Smooth muscle cell (in vitro differentiated cells): ENCODE measurements around the gene CCNC. TPM values are rescaled to one million over a fixed set of nuclear protein-coding genes. Genes with fewer than 3 reads are reported as not detected.

Experiments
- DNase-seq: peaks from one replicate; lab custom pipeline; 2025; ENCODE audit not compliant: unreplicated experiment; lab: John Stamatoyannopoulos, UW
- H2AFZ ChIP-seq: fragments of 200-600 bp; sonication (generic); 2 replicates; pipeline ENCODE4 v1.6.0; 2016; ENCODE audit warnings: antibody characterized with exemption, low read depth, mild to moderate bottlenecking
- H3F3A ChIP-seq: fragments of 200-600 bp; sonication (generic); 2 replicates; pipeline ENCODE4 v1.6.0; 2017; ENCODE audit warnings: antibody characterized with exemption, low read depth
- H3K27ac ChIP-seq: fragments of 200-600 bp; sonication (generic); 2 replicates; pipeline ENCODE4 v1.5.1; 2016; ENCODE audit warnings: low read depth, mild to moderate bottlenecking
- H3K27me3 ChIP-seq: fragments of 200-600 bp; sonication (generic); 2 replicates; pipeline ENCODE4 v1.6.1; 2016; ENCODE audit warnings: low read depth, mild to moderate bottlenecking
- H3K36me3 ChIP-seq: fragments of 200-600 bp; sonication (generic); 2 replicates; pipeline ENCODE4 v1.5.1; 2016; ENCODE audit warnings: low read depth
- H3K4me1 ChIP-seq: fragments of 200-600 bp; sonication (generic); 2 replicates; pipeline ENCODE4 v1.5.1; 2016; ENCODE audit warnings: low read depth
- H3K4me2 ChIP-seq: fragments of 200-600 bp; sonication (generic); 2 replicates; pipeline ENCODE4 v1.6.0; 2016; ENCODE audit warnings: mild to moderate bottlenecking
- H3K4me3 ChIP-seq: fragments of 200-600 bp; sonication (generic); 2 replicates; pipeline ENCODE4 v1.5.1; 2016; ENCODE audit warnings: mild to moderate bottlenecking
- H3K79me2 ChIP-seq: fragments of 200-600 bp; sonication (generic); 2 replicates; pipeline ENCODE4 v1.6.0; 2016; ENCODE audit warnings: low read depth, mild to moderate bottlenecking
- H3K9ac ChIP-seq: fragments of 200-600 bp; sonication (generic); 2 replicates; pipeline ENCODE4 v1.6.0; 2016; ENCODE audit warnings: low read depth
- H3K9me3 ChIP-seq: fragments of 200-600 bp; sonication (generic); replicated peaks from 2 replicates; pipeline ENCODE4 v1.5.1; 2016; ENCODE audit warnings: low read depth
- H4K20me1 ChIP-seq: fragments of 200-600 bp; sonication (generic); 2 replicates; pipeline ENCODE4 v1.6.0; 2016; ENCODE audit warnings: low read depth
- WGBS: methylation state at CpG from one replicate; pipeline ENCODE4 v1.1.7; 2016; ENCODE audit warnings: low lambda C conversion rate; 5-methylcytosine and 5-hydroxymethylcytosine counted together
- polyA plus RNA-seq: library from polyadenylated mRNA; unstranded; fragments of >200 nt; fragmentation: Nextera tagmentation; extraction: Ambion mirVana; gene quantifications from 2 replicates; pipeline ENCODE4 v1.2.1, GENCODE V29; 2016
- total RNA-seq: library from RNA; depleted of rRNA; stranded (reverse); fragments of >200 nt; gene quantifications from 2 replicates; pipeline ENCODE4 v1.2.3, GENCODE V29; 2014
- TF ChIP-seq, protein P1 (sequence below): fragments of 200-600 bp; sonication (generic); IDR thresholded peaks from 2 replicates; pipeline ENCODE4 v1.5.1; 2017; ENCODE audit warnings: borderline replicate concordance, mild to moderate bottlenecking, antibody characterized with exemption; ENCODE audit not compliant: insufficient read depth, poor library complexity, severe bottlenecking

CCNC gene
- total and polyA plus RNA-seq, 2 experiments from 2014 or later, result 53.8 to 67.7 TPM

- H3K4me3 ChIP-seq, result no peak overlapping the region
- no peak overlapping the region for H3K4me2 ChIP-seq
- H3K9ac ChIP-seq, result no peak overlapping the region
- no peak overlapping the region for H3K27ac ChIP-seq
- peaks cover 71% of the 10 kb centered on the region for H3K79me2 ChIP-seq
- peaks cover 11% of the 10 kb centered on the region for H3K36me3 ChIP-seq
- 96% methylated on average over 4 of the region's 4 CpGs for whole genome bisulfite sequencing
- no peaks in the 10 kb centered on the region for H3K27me3 ChIP-seq
- no peak overlapping the region for H2AFZ ChIP-seq
- no peaks in the 10 kb centered on the region for H3K9me3 ChIP-seq
- DNase-seq, result no peak
- H3K4me1 ChIP-seq, result no peaks in the 10 kb centered on the region
- peaks cover 69% of the 10 kb centered on the region for H4K20me1 ChIP-seq
- H3F3A ChIP-seq, result no peaks in the 10 kb centered on the region
- TF ChIP-seq, protein P1, sequence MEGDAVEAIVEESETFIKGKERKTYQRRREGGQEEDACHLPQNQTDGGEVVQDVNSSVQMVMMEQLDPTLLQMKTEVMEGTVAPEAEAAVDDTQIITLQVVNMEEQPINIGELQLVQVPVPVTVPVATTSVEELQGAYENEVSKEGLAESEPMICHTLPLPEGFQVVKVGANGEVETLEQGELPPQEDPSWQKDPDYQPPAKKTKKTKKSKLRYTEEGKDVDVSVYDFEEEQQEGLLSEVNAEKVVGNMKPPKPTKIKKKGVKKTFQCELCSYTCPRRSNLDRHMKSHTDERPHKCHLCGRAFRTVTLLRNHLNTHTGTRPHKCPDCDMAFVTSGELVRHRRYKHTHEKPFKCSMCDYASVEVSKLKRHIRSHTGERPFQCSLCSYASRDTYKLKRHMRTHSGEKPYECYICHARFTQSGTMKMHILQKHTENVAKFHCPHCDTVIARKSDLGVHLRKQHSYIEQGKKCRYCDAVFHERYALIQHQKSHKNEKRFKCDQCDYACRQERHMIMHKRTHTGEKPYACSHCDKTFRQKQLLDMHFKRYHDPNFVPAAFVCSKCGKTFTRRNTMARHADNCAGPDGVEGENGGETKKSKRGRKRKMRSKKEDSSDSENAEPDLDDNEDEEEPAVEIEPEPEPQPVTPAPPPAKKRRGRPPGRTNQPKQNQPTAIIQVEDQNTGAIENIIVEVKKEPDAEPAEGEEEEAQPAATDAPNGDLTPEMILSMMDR, result no peak
Measured at GRCh38 chr6:99560668-99561067, 7.8 kb downstream of the CCNC start.

DNA sequence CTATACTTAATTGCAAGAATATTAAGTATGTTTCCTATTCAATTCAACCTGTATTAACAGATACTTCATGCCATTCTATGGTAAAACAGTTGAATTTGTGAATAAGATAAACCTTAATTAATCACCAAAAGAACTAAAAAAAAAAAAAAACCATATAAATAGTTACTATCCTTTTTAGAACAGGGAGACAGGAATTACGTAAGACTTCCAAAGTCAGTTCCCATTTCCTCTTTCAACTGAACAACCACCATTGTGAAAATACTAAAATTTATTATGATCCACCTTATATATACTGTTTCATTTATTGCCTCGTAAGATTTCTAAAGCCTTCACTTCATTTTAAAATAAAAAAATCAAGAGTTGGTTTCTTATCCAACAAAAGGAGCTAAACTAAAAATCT, 9.4 kb downstream of the CCNC start:
- Histone ChIP-seq H3K27ac (no peak overlapping the region), H3K4me2 (no peak overlapping the region), H3K9ac (no peak overlapping the region), H3K4me1 (no peaks in the 10 kb centered on the region), H3K27me3 (no peaks in the 10 kb centered on the region), H2AFZ (no peak overlapping the region), H3K4me3 (no peak overlapping the region), H3K9me3 (no peaks in the 10 kb centered on the region), H3K36me3 (peaks cover 19% of the 10 kb centered on the region), H3F3A (no peaks in the 10 kb centered on the region), H4K20me1 (peaks cover 61% of the 10 kb centered on the region), H3K79me2 (peaks cover 68% of the 10 kb centered on the region)
- TF ChIP-seq, protein P1, result no peak
- WGBS, result 97% methylated on average over 2 of the region's 2 CpGs
- DNase-seq, result no peak

DNA sequence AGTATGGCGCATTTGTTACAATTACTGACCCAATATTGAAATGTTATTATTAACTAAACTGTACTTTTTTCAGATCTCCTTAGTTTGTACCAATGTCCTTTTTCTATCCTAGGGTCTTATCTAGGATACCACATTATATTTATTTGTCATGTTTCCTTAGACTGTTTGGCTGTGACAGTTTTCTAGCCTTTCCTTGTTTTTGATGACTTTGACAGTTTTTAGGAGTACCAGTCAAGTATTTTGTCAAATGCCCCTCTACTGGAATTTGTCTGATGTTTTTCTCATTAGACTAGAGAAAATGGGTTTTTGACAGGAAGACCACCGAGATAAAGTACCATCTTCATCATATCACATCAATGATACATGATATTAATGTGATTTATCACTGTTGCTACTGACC, 14.6 kb downstream of the CCNC start:
- Histone ChIP-seq H3K9ac (no peak overlapping the region), H3F3A (peaks cover 3% of the 10 kb centered on the region), H3K27ac (no peak overlapping the region), H3K4me3 (no peak overlapping the region), H3K27me3 (no peaks in the 10 kb centered on the region), H3K4me1 (no peaks in the 10 kb centered on the region), H3K4me2 (no peak overlapping the region), H3K79me2 (peaks cover 22% of the 10 kb centered on the region), H3K9me3 (no peaks in the 10 kb centered on the region), H2AFZ (no peak overlapping the region), H4K20me1 (peaks cover 23% of the 10 kb centered on the region), H3K36me3 (peaks cover 24% of the 10 kb centered on the region)
- DNase-seq, result no peak
- 94% methylated on average over 2 of the region's 2 CpGs for WGBS
- TF ChIP-seq, protein P1, result no peak

DNA sequence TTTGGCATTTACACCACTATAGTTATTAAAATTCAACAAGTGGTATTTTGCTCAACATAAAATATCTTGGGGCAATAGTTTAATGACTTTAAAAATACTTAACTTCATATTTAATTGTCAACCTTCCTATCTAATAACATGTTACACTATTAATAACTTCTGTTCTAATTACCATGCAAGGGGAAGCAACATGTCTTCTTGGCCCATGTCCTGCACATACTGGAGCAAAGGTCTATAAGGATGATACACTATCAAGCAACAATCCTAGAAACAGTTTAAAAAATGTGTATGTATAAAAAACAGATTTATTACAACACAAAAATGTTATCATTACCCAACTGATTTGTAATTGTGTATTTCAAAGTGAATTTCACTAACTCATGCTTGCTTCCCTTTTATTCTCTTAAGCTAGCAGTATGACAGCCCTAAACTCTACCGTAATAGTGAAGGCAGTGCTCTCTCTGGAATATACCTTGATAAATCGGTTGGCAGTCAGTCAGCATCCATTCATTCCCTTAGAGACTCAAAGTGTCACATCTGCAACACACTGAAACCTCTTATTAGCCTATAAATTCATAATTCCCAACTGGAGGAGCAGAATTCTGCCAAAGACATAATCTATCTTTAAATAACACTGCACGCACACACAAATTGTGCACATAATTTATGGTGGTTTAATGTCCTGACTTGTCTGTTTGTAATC, 18.3 kb downstream of the CCNC start:
- H3K79me2 ChIP-seq, result peaks cover 16% of the 10 kb centered on the region
- TF ChIP-seq, protein P1, result no peak
- 96% methylated on average over 3 of the region's 3 CpGs for WGBS

More for the DNA sequence above, 18.3 kb downstream of the CCNC start:
- peaks cover 3% of the 10 kb centered on the region for H3F3A ChIP-seq
- no peak overlapping the region for H2AFZ ChIP-seq
- H3K4me2 ChIP-seq, result no peak overlapping the region
- no peak overlapping the region for H3K9ac ChIP-seq
- H3K27ac ChIP-seq, result no peak overlapping the region
- H3K27me3 ChIP-seq, result no peaks in the 10 kb centered on the region
- H3K4me3 ChIP-seq, result no peak overlapping the region
- H3K9me3 ChIP-seq, result no peaks in the 10 kb centered on the region
- no peaks in the 10 kb centered on the region for H3K4me1 ChIP-seq
- H3K36me3 ChIP-seq, result peaks cover 13% of the 10 kb centered on the region
- peaks cover 31% of the 10 kb centered on the region for H4K20me1 ChIP-seq
- no peak for DNase-seq
